Ecto neural progenitor cell (in vitro differentiated cells): Measurements from ENCODE around the gene IFNL2.
"Not testable (repeated sequence)": the region's sequence is repeated elsewhere in the genome, so short reads cannot be mapped to it uniquely, and the experiment has no call there.

Source experiments
- DNase-seq: peaks from one replicate; pipeline ENCODE4 v3.0.0-alpha.2; 2018; ENCODE audit warnings: low spot score

IFNL2 gene

DNA sequence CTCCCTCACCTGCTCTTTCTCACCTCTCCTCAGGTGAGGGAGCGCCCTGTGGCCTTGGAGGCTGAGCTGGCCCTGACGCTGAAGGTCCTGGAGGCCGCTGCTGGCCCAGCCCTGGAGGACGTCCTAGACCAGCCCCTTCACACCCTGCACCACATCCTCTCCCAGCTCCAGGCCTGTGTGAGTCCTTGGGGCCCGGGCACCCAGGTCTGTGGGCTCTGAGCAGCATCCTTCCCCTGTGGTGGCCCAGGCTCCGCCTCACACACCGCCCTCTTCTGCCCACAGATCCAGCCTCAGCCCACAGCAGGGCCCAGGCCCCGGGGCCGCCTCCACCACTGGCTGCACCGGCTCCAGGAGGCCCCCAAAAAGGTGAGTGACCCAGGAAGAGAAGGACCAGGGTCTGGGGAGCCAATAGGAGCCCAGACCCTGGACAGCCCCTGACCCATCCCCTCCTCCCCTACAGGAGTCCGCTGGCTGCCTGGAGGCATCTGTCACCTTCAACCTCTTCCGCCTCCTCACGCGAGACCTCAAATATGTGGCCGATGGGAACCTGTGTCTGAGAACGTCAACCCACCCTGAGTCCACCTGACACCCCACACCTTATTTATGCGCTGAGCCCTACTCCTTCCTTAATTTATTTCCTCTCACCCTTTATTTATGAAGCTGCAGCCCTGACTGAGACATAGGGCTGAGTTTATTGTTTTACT is 29.9 kb downstream of the IFNL2 start:
- DNase-seq, result no peak

DNA sequence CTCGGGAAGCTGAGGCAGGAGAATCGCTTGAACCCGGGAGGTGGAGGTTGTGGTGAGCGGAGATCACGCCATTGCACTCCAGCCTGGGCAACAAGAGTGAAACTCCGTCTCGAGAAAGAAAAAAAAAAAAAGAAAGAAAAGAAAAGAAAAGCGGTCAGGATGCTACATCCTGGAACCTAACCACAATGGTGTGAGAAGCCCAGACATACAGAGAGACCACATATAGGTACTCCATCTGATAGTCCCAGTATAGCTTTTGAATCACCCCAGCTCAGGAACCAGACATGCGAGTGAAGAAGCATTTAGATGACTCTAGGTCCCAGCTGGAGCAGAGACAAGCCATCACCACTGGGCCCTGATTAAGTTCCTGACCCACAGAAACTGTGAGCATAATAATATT is 31.2 kb downstream of the IFNL2 start:
- DNase-seq, result no peak

DNA sequence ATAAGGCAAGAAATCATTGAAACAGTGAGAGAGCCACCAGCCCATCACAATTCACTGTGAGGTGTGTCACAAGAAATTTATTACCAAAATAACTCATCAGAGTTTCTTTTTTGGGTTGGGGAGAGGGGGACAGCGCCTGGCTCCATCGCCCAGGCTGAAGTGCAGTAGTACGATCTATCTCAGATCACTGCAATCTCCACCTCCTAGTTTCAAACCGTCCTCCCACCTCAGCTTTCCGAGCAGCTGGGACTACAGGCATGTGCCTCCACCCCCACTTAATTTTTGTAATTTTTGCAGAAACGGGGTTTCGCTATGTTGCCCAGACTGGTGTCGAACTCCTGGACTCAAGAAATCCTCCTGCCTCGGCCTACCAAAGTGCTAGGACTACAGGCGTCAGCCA is 31.6 kb downstream of the IFNL2 start:
- no peak for DNase-seq

DNA sequence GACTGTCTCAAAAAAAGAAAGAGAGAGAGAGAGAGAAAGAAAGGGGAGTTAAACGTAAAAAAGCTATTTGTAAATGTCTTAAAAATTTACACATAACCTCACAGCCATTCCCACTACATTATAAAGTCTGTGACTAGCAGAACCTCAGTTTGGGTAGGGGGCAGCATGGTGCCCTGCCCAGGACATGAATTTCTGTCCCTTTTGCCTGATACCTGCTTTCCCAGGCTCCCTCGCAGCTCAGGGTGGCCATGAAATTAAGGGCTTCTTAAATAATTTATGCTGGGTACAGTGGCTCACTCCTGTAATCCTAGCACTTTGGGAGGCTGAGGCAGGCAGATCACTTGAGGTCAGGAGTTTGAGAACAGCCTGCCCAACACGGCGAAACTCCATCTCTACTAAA is 32.8 kb downstream of the IFNL2 start:
- DNase-seq, result no peak

DNA sequence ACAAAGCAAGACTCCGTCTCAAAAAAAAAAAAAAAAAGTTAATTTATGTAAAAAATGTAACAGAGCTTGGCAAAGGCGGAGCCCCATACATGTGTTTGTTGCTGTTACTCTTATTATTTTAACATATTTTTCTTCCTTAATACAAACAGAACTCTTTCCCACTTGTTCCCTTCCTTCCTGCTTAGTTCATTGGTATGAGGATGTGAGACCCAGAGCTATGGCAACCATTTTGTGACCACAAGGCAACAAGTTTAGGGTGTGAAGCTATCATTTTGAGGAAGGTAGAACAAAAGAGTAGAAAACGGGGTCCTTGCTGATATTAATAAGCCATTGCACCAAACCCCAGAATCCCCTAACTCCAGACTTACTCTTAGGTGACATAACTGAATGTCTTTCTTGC is 33.4 kb downstream of the IFNL2 start:
- no peak for DNase-seq

DNA sequence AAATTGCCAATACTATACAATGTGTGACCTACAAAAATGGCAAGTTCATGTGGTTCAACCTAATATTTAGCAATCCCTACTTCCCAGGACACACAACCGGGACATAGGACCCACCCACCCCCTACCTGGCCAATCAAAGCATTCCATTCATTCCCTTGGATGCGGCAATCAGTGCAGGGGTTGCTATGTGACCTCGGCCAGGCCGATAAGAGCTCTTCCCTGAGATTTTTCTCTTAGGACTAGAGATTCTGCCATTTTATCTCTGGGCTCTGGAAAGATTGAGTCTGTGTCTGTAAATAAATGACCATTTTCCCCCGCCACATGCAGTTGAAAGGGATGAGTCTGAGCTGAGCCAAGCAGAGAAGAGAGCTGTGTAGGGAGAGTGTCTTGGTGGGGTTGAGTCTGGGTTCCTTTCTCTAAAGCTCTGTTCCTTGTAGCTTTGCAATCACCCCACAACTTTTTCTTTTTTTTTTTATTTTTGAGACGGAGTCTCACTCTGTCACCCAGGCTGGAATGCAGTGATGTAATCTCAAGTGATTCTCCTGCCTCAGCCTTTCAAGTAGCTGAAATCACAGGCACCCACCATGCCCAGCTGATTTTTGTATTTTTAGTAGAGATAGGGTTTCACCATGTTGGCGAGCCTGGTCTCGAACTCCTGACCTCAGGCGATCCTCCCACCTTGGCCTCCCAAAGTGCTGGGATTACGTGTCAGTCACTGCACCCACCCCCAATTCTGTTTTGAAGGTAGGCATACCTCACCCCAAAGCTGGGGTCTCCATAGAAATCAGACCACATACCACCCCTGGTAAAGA is 35.4 kb downstream of the IFNL2 start:
- no peak for DNase-seq

DNA sequence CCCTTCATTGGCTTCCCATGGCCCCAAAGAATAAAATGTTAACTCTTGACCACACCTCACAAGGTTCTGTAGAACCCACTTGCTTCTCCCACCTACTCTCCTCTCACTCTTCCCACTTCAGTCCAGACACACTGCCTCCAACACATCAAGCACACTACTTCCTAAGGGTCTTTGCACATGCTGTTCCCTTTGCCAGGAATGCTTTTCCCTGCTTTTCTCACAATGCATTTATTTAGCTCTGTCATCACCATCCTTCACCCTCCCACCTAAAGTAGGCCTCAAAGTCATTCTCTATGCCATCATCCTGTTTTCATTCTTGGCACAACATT is 36.0 kb downstream of the IFNL2 start:
- DNase-seq, result no peak

DNA sequence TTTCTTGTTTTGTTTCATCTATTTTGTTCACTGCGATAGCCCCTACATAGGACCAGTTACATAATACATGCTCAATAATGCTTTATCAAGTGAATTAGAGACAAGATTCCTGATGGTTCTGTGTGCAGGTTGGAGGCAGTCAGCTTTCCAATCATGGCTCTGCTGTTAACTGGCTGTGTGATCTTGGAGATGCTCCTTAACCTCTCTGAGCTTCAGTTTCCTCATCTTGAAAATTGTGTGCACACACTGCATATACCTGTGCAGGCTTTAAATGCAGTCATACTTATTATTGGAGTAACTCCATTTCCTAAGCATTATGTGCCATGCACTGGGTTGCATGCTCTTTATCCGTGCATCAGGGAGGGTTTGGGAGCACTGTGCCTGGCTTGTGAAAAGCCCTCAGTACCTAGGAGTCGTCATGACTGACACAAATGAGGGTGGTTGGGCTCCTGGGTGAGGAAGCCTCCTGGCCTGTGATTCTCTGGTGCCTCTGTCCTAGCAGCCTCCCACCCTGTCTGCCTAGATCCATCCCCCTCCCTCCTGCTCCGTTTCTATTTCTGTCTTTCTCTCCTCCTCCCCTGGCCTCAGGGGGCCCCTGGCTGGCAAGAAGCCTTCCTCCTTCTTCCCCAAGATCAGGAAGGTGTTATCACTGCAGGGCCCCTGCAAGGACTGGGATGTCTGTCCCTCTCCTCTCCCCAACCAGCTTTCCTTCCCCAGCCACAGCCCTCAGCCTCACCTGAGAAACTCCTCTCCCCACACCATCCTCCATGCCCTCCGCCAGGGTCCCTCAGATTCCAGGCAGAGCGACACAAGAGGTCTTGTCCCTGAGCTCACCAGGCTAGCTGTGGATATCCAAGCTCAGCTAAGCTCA is 36.7 kb downstream of the IFNL2 start:
- DNase-seq, result no peak

DNA sequence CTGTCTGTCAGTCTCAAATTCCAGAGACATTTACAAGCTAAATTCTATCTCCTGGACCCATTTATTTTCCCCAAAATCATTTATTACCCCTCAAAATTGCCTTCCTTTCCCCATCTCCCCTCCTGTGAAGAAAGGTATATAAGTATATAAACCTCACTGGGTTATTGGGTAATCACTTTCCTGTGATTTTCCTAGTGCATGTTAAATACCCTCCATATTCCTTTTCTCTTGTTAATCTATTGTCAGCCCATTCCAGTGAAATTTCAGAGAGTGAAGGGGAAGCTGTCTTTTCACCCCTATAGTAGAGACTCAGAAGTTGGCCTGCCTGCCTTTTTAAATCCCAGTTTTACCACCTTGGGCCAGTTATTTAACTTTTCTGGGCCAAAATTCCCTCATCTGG is 37.9 kb downstream of the IFNL2 start:
- DNase-seq, result no peak

DNA sequence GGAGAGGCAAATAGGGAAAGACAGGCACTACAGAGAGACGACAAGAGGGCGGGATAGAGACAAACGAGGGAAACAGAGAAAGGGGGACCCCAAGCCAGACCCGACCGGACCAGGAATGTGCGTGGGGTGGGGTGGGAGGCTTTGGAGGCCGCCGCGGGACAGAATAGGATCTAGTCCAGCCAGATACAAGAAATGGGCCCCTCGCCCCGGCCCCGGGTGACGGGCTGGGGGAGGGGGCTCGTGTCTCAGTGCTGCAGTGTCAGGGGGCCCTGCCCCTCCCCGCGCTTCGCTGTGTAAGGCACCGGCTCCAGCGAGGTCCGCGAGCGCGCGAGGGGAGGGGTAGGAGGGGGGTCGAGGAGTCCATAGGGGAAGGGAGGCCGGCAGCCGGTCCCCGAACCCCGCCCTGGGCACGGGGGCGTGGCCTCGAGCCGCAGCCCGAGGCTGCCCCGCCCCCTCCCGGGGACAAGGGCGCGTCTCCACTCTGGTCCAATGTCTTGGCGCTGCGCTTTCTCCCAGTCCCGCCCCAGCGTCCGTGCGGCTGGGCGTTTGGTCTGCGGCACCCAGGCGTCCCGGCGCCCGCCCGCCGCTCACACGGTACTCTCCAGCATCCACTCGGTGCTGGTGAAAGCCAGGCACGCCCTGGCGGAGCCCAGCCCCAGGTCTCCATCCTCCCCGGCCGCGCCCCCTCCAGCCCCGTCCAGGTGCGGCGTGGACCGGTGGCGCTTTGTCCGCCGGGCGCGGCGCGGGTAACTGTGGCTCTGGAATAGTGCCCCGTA is 39.0 kb downstream of the IFNL2 start:
- DNase-seq, result peak; percentile 83

DNA sequence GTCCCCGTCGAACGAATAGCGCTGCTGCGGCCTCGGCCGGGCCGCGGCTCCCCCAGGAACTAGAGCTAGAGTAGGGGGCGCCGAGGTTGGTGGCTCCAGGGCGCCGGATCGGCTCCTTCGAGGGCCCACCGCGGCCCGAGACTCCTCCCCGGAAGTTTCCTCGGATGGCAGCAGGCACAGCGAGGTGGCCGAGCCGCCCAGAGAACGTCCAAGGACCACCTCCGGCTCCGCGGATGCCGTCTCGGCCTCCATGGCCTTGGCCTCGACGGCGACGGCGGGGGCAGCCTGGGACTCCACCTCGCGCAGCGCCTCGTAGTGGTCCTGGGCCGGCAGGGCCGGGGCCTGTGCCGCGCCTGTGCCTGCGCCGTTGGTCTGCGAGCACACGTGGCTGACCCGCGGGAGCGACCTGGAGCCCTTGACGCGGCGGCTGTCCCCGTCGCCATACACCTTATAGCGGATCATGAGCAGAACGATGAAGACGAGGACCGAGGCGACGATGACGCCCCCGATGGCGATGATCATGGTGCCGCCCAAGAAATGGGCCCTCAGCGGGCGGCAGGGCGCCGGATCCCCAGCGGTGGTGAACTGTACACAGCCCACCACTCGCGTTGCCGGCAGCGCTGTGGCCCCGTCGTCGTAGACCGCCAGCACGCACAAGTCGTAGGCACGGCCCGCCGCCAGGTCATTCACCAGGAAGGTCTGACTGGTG is 39.8 kb downstream of the IFNL2 start:
- DNase-seq, result no peak

DNA sequence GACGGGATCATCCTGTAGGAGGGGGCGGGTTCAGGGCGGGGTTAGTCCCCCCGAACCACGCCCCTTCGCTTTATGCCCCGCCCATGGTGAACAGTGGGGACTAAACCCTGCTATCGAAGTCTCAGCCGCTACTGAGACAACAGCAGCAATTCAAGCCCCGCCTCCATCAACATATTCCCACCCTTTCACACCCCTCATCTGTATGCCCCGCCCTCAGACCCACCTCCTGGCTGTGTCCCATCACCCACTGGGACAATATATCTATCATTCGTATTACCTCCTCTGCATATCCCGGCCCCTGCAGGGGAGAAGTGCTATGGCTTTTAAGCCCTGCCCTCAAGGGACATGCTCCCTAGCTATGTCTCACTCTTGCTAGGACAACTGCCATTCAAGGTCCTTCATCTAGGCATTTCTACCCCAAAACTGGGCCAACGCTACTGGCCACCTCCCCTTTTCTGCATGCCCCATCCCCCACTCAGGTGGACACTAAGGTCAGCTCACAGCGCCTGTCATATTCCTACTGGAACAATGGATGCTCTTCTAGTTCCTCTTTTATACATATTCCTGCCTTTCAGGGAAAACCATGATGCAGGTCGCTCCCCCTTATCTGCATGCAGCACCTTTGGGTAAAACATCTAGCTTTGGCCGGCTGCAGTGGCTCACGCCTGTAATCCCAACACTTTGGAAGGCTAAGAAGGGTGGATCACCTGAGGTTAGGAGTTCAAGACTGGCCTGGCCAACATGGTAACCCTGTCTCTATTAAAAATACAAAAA is 40.5 kb downstream of the IFNL2 start:
- peak; percentile 80 for DNase-seq

DNA sequence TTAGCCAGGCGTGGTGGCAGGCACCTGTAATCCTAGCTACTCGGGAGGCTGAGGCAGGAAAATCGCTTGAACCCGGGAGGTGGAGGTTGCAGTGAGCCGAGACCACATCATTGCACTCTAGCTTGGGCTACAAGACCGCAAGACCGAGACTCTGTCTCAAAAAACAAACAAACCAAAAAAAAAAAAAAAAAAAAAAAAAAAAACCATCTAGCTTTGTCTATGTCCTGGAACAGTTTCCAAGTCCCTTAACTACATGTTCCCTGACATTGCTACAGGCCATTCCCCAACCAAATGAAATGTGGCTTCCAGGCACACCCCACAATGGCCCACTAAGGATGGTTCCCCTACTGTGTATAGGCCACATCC is 41.1 kb downstream of the IFNL2 start:
- not testable (repeated sequence) for DNase-seq

DNA sequence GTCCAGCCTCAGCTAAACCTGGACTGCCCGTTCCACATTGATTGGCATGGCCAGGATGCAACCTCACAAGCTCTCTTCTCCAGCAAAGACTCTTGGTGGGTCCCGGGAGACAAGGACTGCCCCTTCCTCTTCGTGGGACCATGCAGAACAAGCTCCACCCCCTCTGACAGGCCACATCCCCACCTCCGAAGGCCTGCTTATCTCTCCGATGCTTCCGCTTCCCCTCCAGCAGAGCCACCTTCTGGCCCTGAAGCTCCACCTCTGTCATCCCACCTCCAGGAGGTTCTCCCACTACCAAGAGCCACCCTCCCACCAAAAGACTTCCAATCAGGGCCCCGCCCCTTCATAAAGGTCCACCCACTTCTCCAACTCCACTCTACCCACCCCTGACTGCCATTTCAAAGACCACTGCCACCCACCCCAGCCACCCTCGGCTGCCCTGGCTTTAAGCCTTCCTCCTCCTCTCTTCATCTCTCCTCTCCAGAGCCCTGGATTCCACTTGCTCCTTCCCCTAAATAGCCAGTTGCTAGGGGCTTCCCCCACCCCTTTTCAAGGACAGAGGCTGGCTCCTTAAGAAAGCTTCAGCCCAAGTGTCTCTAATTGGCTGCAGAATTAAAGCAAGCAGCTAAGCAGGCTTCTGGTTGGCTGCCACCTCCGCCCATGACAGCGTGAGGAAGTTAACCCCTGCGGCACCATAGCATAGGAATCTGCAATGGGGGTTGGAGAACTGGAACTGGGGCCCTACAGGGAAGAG is 42.5 kb downstream of the IFNL2 start:
- DNase-seq, result no peak

DNA sequence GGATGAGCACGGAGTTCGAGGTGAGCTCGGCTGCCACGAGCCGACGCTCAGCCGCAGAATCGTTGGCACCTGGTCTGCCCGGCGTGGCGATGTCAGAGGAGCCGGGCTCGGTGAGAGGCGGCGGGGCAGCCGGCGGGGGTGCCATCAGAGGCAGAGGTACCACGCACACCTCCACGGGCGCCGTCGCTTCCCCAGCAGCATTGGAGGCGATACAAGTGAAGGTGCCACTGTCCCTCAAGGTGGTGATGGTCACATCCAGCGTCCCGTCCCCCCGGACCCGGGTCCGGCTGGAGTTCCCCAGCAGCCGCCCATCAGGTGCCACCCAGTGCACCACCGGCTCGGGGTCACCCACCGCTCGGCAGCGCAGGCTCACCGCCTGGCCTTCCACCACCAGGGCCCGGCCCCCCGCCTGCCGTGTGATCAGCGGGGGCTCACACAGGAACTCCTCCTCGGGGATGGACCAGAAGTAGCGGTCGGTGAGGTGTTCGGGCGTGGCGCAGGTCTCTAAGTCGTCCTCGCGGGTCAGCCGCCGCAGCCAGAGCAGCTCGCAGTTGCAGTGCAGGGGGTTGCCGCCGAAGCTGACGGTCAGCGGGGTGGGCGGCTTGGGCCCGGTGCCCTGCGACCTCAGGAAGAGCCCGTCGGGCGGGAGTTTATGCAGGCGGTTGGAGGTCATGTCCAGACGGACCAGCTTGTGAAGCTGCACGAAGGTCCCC is 46.0 kb downstream of the IFNL2 start:
- no peak for DNase-seq

DNA sequence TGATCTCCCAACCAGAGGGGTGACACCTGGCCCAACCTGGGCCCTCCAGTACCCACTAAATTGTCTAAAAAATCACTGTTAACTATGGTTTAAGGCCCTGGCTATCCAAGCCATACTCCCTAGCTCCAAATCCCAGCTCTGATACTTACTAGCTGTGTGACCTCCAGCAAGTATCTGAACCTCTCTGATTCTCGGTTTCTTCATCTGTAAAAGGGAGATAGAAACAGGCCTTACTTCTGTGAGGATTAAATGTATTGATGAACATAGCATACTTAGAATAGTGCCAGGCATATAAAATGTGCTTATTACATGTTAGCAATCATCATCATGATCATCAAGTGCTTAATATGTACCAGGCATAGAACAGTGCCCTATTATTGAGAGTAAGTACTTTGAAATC is 47.7 kb downstream of the IFNL2 start:
- DNase-seq, result no peak

DNA sequence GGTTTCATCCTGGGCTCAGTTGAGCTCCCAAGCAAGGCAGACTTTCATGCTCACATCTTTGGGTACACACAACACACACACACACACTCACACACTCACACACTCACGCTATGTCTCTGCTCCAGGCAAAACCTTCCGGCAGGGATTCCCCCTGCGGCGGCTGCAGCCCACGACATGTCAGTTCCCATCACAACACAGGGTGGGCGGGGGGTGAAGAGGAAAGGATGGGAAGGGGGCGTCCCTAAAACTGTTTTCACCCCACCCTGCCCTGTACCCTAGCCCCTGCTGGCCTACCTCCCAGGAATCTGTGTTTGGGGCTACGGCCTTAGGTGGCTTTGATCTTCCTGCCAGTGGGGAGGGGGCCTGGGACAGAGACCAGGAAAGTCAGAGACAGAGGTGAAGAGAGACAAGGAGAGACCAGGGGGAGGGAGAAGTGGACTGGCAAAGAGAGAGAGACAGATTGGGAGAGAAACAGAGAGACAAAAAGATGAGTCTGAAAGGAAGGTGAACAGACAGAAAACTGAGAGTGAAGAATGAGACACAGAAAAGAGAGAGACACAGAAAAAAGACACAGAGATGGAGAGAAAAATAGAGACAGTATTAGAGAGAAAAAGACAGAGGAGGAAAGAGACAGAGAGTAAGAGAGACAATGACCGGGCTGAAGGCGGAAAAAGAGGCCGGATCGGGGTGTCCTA is 48.6 kb downstream of the IFNL2 start:
- DNase-seq, result no peak

DNA sequence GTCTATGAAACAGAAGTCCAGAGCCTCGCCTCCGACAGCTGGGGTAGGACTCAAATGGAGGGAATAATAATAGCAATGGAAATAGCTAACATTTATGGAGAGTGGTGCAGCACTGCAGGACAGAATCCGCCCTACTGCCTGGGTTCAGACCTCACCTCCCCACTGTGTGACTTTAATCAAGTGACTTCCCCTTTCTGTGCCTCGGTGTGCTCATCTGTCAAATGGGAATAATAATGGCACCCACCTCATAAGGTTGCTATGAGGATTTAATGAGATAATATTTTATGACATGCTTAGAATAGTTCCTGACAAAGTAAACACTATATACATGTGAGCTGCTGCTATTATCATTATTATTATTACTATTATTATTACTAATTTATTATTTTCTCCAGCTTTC is 49.3 kb downstream of the IFNL2 start:
- no peak for DNase-seq

DNA sequence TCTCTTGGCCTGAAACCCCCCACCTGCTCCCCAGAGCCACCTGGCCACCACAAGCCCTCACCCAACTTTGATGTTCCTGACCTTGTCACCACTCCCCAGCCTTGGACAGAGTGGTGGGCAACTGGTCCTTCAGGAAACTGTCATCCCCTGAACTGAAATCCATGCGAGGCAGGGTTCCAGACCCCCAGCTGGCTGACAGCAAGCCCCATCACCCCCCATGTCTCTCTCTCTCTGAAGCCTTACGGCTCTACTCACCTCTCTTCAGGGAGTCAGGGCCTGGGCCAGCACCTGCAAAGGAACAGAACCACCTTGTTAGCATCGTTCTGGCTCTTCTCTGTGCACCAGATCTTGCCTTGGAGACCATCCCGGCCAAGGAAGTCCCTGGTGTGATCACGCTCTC is 49.9 kb downstream of the IFNL2 start:
- DNase-seq, result no peak
